OCI-LY1 (cell line): ENCODE data around the gene MAGEL2.

Experiments used
- H2AFZ ChIP-seq: fragments of 200-600 bp; sonication (generic), shearing (Covaris generic); 2 replicates; pipeline ENCODE4 v1.6.0; 2014; ENCODE audit warnings: antibody characterized with exemption, mild to moderate bottlenecking, low read length
- H3F3A ChIP-seq: fragments of 200-600 bp; sonication (generic), shearing (Covaris generic); 2 replicates; pipeline ENCODE4 v1.6.0; 2014; ENCODE audit warnings: mild to moderate bottlenecking, antibody characterized with exemption, low read length, moderate library complexity; ENCODE audit not compliant: insufficient read depth
- H3K27ac ChIP-seq: fragments of 200-600 bp; sonication (generic); 2 replicates; pipeline ENCODE4 v1.5.1; 2014; ENCODE audit warnings: low read length, mixed run types, mild to moderate bottlenecking, low read depth; ENCODE audit not compliant: poor library complexity, severe bottlenecking
- H3K27me3 ChIP-seq: fragments of 200-600 bp; sonication (generic); 2 replicates; pipeline ENCODE4 v1.6.0; 2014; ENCODE audit warnings: antibody characterized with exemption, mild to moderate bottlenecking, low read length, moderate library complexity; ENCODE audit not compliant: insufficient read depth
- H3K36me3 ChIP-seq: fragments of 200-600 bp; sonication (generic); 2 replicates; pipeline ENCODE4 v1.6.1; 2014; ENCODE audit warnings: mild to moderate bottlenecking, antibody characterized with exemption, low read length, moderate library complexity, mixed read lengths; ENCODE audit not compliant: insufficient read depth
- H3K4me1 ChIP-seq: fragments of 200-600 bp; sonication (generic); 2 replicates; pipeline ENCODE4 v1.5.1; 2014; ENCODE audit warnings: mild to moderate bottlenecking, low read length, moderate library complexity; ENCODE audit not compliant: insufficient read depth, severe bottlenecking
- H3K4me2 ChIP-seq: fragments of 200-600 bp; sonication (generic), shearing (Covaris generic); 2 replicates; pipeline ENCODE4 v1.6.1; 2014; ENCODE audit warnings: low read length
- H3K4me3 ChIP-seq: fragments of 200-600 bp; sonication (generic); 2 replicates; pipeline ENCODE4 v1.5.1; 2014; ENCODE audit warnings: low read length, low read depth, mild to moderate bottlenecking, mixed read lengths; ENCODE audit not compliant: poor library complexity, severe bottlenecking
- H3K79me2 ChIP-seq: fragments of 200-600 bp; shearing (Covaris generic); 2 replicates; pipeline ENCODE4 v1.6.1; 2016; ENCODE audit warnings: mixed run types, low read length, mixed read lengths; ENCODE audit not compliant: insufficient read depth
- H3K9ac ChIP-seq: fragments of 200-600 bp; sonication (generic), shearing (Covaris generic); 2 replicates; pipeline ENCODE4 v1.6.1; 2014; ENCODE audit warnings: mild to moderate bottlenecking, low read length, mixed read lengths
- H3K9me2 ChIP-seq: fragments of 200-600 bp; sonication (generic), shearing (Covaris generic); 2 replicates; pipeline ENCODE4 v1.6.1; 2014; ENCODE audit warnings: low read depth, mild to moderate bottlenecking, low read length, mixed read lengths
- H3K9me3 ChIP-seq: fragments of 200-600 bp; shearing (Covaris generic); 2 replicates; pipeline ENCODE4 v1.6.1; 2014; ENCODE audit warnings: low read length, mixed read lengths
- H4K20me1 ChIP-seq: fragments of 200-600 bp; sonication (generic), shearing (Covaris generic); 2 replicates; pipeline ENCODE4 v1.6.0; 2016; ENCODE audit warnings: mild to moderate bottlenecking, low read length; ENCODE audit not compliant: insufficient read depth
- CTCF ChIP-seq: fragments of 200-600 bp; sonication (generic), shearing (Covaris generic); IDR thresholded peaks from 2 replicates; pipeline ENCODE4 v1.5.1; 2017; ENCODE audit warnings: mild to moderate bottlenecking, antibody characterized with exemption, low read length, moderate library complexity, mixed read lengths
- EZH2 ChIP-seq: fragments of 200-600 bp; sonication (generic), shearing (Covaris generic); IDR thresholded peaks from 2 replicates; pipeline ENCODE4 v1.8.0; 2017; ENCODE audit warnings: borderline replicate concordance, mixed run types, mild to moderate bottlenecking, antibody characterized with exemption, low read length, moderate library complexity, mixed read lengths

MAGEL2 gene

GRCh38 chr15:23686466-23687142 lies 38.9 kb upstream of the MAGEL2 start:
- Histone ChIP-seq H3K9me3 (no peaks in the 10 kb centered on the region), H3F3A (no peaks in the 10 kb centered on the region), H3K4me3 (no peak overlapping the region), H3K4me1 (no peaks in the 10 kb centered on the region), H3K9ac (no peak overlapping the region), H2AFZ (no peak overlapping the region), H3K27me3 (no peaks in the 10 kb centered on the region), H3K79me2 (no peaks in the 10 kb centered on the region), H4K20me1 (no peaks in the 10 kb centered on the region), H3K36me3 (no peaks in the 10 kb centered on the region), H3K9me2 (no peaks in the 10 kb centered on the region), H3K27ac (no peak overlapping the region), H3K4me2 (no peak overlapping the region)
- TF ChIP-seq EZH2 (no peak), CTCF (no peak)

GRCh38 chr15:23671481-23671880 lies 23.8 kb upstream of the MAGEL2 start:
- Histone ChIP-seq H2AFZ (no peak overlapping the region), H3F3A (no peaks in the 10 kb centered on the region), H3K9ac (no peak overlapping the region), H3K36me3 (no peaks in the 10 kb centered on the region), H4K20me1 (no peaks in the 10 kb centered on the region), H3K4me2 (no peak overlapping the region), H3K27ac (no peak overlapping the region), H3K9me3 (no peaks in the 10 kb centered on the region), H3K4me1 (no peaks in the 10 kb centered on the region), H3K9me2 (no peaks in the 10 kb centered on the region), H3K4me3 (no peak overlapping the region), H3K79me2 (no peaks in the 10 kb centered on the region), H3K27me3 (no peaks in the 10 kb centered on the region)
- no peak for TF ChIP-seq EZH2

GRCh38 chr15:23670970-23671369 lies 23.3 kb upstream of the MAGEL2 start:
- no peaks in the 10 kb centered on the region for H3K4me1 ChIP-seq
- no peak overlapping the region for H3K4me3 ChIP-seq
- no peaks in the 10 kb centered on the region for H3K9me2 ChIP-seq
- no peaks in the 10 kb centered on the region for H4K20me1 ChIP-seq
- H3K36me3 ChIP-seq, result no peaks in the 10 kb centered on the region
- H3K27ac ChIP-seq, result no peak overlapping the region
- no peak overlapping the region for H2AFZ ChIP-seq
- no peaks in the 10 kb centered on the region for H3K27me3 ChIP-seq
- TF ChIP-seq EZH2 (no peak), CTCF (no peak)
- H3K9me3 ChIP-seq, result no peaks in the 10 kb centered on the region
- no peaks in the 10 kb centered on the region for H3K79me2 ChIP-seq
- no peak overlapping the region for H3K9ac ChIP-seq
- no peak overlapping the region for H3K4me2 ChIP-seq
- no peaks in the 10 kb centered on the region for H3F3A ChIP-seq

DNA sequence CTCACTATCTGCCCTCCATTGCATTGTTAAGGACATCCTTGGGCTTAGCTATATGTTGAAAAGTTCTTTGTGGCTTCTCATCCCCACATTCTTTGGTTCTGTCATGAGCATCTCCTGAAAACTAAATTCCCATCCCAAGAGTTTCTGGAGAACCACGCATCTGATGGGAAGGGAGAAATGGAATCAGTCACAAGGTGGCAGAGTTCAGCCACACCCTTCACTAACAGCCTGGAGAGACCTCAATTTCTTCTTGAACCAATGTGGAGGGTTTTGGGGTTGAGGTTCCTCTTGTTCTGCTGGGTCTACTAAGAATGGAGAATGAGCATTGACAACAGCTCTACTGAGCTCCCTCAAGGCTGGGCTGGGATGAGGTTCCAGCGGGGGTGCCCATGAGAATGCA lies 15.6 kb upstream of the MAGEL2 start:
- H3K4me3 ChIP-seq, result no peak overlapping the region
- H2AFZ ChIP-seq, result no peak overlapping the region
- H3K9ac ChIP-seq, result no peak overlapping the region
- no peak overlapping the region for H3K4me2 ChIP-seq
- no peaks in the 10 kb centered on the region for H3K36me3 ChIP-seq
- H3K9me2 ChIP-seq, result no peaks in the 10 kb centered on the region
- H3K79me2 ChIP-seq, result no peaks in the 10 kb centered on the region
- no peaks in the 10 kb centered on the region for H4K20me1 ChIP-seq
- H3K4me1 ChIP-seq, result no peaks in the 10 kb centered on the region
- H3K27ac ChIP-seq, result no peak overlapping the region
- H3K27me3 ChIP-seq, result no peaks in the 10 kb centered on the region
- no peaks in the 10 kb centered on the region for H3F3A ChIP-seq
- no peak for TF ChIP-seq EZH2
- H3K9me3 ChIP-seq, result no peaks in the 10 kb centered on the region
